Skeletal muscle satellite cell (primary cell): ENCODE measurements around the gene SLC25A18.

ENCODE experiments used
- H3K27me3 ChIP-seq: 2 replicates; pipeline ENCODE4 v1.7.0; 2013; ENCODE audit warnings: low read length; ENCODE audit not compliant: control insufficient read depth, insufficient read depth
- H3K36me3 ChIP-seq: 2 replicates; pipeline ENCODE4 v1.7.0; 2013; ENCODE audit warnings: mild to moderate bottlenecking, control low read depth, low read length; ENCODE audit not compliant: insufficient read depth
- H3K4me1 ChIP-seq: 2 replicates; pipeline ENCODE4 v1.7.0; 2013; ENCODE audit warnings: low read length; ENCODE audit not compliant: control insufficient read depth, insufficient read depth
- H3K4me2 ChIP-seq: 2 replicates; pipeline ENCODE4 v1.7.0; 2013; ENCODE audit warnings: mild to moderate bottlenecking, low read length
- H3K4me3 ChIP-seq: 2 replicates; pipeline ENCODE4 v1.7.0; 2013; ENCODE audit warnings: low read length
- H3K9ac ChIP-seq: 2 replicates; pipeline ENCODE4 v1.7.0; 2013; ENCODE audit warnings: mild to moderate bottlenecking, low read depth, low read length, moderate library complexity
- H3K9me3 ChIP-seq: replicated peaks from 2 replicates; pipeline ENCODE4 v1.7.0; 2013; ENCODE audit warnings: mild to moderate bottlenecking, control low read depth, low read length

SLC25A18 gene

DNA sequence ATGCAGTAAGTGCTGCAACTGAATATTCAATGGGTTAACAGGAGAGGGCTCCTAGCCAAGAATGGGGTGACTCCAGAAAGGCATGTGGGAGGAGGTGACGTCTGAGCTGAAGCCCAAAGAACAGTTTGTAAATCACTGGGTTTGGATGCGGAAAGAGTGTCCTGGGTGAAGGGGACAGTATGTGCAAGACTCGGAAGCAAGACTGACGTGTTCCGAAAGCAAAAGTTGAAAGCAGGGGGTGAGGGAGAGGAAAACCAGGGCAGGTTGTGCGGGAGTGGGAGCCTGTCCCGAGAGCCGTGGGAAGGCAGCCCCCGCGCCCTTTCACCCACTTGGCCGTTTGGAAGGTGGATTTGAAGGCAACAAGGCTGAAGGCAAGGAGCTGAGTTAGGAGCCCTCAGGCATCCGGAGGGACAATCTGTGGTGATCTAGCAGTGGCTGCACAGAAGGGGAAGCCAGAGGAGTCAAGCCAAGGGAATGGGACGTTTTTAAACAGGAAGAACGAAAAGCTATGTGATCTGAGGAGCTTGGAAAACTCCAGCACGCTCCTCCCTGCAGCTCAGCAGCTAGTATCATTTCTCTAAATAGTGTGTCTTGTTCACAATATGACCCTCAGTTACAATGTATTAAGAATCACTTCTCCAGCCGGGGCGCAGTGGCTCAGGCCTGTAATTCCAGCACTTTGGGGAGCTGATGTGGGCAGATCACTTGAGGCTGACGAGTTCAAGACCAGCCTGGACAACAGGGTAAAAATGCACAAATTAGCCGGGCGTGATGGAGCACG lies 7.7 kb downstream of the SLC25A18 start:
- peak overlapping the region; percentile 68 for H3K9ac ChIP-seq

DNA sequence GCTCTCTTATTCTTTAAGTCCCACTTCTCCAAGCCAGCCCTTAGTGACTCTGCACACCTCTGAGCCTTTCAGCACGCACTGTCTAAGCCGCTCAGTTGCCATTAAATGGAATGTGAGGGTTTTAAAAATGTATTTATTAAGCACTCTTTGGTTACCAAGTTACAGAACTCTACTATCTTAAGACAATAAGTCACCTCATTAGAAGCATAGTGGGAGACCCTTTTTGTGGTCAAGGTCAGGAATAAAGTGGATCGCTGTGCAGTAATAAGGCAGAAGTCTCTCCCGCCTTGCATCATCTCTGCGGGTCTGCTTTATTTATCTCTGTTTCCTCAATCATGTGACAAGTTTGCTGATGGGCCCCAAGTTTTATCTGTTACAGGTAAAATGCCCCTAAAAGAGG lies 11.9 kb downstream of the SLC25A18 start:
- H3K4me3 ChIP-seq: no peak overlapping the region
- peaks cover 27% of the 10 kb centered on the region for H3K4me1 ChIP-seq
- no peaks in the 10 kb centered on the region for H3K9me3 ChIP-seq

More for the DNA sequence above, 7.7 kb downstream of the SLC25A18 start:
- no peaks in the 10 kb centered on the region for H3K36me3 ChIP-seq
- peaks cover 3% of the 10 kb centered on the region for H3K27me3 ChIP-seq
- H3K4me1 ChIP-seq: peaks cover 24% of the 10 kb centered on the region
- H3K4me2 ChIP-seq: peak overlapping the region; percentile 90
- H3K4me3 ChIP-seq: peak overlapping the region; percentile 65
- no peaks in the 10 kb centered on the region for H3K9me3 ChIP-seq

GRCh38 chr22:17575681-17576080 lies 12.4 kb downstream of the SLC25A18 start:
- Histone ChIP-seq H3K4me2 (no peak overlapping the region), H3K9ac (no peak overlapping the region), H3K36me3 (no peaks in the 10 kb centered on the region), H3K4me3 (no peak overlapping the region), H3K9me3 (no peaks in the 10 kb centered on the region), H3K27me3 (no peaks in the 10 kb centered on the region), H3K4me1 (peaks cover 21% of the 10 kb centered on the region)

More for the DNA sequence above, 11.9 kb downstream of the SLC25A18 start:
- Histone ChIP-seq H3K4me2 (no peak overlapping the region), H3K36me3 (no peaks in the 10 kb centered on the region), H3K27me3 (no peaks in the 10 kb centered on the region), H3K9ac (no peak overlapping the region)

DNA sequence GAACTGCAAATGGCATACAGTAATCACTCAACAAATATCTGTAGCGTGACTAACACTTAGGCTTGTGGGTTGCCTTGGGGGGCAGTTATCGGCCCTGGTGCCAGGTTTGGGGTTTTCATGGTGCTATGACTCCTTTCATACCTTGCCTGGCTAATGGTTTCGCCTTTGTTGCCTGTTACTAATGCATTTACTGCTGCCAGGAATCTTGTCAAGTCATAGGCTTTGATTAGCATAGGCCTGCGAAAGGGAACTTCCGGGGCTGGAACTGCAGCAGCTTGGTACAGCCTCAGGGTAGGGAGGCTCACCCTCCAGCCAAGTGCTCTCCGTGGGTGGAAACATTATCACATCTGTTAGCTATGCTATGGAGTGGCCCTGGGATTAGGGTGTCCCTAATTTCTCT lies 13.2 kb downstream of the SLC25A18 start:
- no peaks in the 10 kb centered on the region for H3K9me3 ChIP-seq
- peaks cover 14% of the 10 kb centered on the region for H3K4me1 ChIP-seq
- no peak overlapping the region for H3K4me3 ChIP-seq
- H3K9ac ChIP-seq: no peak overlapping the region
- H3K4me2 ChIP-seq: peak overlapping the region; percentile 34
- H3K27me3 ChIP-seq: no peaks in the 10 kb centered on the region
- no peaks in the 10 kb centered on the region for H3K36me3 ChIP-seq

DNA sequence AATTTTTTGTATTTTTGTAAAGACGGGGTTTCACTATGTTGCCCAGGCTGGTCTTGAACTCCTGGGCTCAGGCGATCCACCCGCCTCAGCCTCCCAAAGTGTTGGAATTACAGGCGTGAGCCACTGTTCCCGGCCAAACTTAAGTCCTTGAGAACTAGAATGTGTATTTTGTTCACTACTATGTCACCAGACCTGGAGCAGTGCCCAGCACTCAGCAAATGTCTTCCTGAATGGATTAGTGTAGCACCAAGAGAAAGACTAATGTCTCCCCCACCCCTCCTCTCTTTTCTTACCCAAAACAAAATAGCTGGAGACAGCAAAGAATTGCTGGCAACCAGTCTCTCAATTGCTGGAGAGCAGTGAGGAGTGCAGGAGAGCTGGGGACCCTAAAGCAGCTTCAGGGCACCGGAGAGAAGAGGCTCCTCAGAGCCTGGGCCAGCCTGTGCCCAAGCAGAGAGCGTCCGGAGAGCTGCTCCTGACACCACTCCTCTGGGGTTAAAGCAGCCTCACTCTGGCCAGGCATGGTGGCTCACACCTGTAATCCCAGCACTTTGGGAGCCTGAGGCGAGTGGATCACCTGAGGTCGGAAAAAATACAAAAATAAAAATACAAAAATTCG lies 14.9 kb downstream of the SLC25A18 start:
- Histone ChIP-seq H3K27me3 (no peaks in the 10 kb centered on the region), H3K9me3 (no peaks in the 10 kb centered on the region), H3K4me1 (peaks cover 12% of the 10 kb centered on the region), H3K9ac (no peak overlapping the region), H3K4me3 (no peak overlapping the region), H3K4me2 (no peak overlapping the region), H3K36me3 (no peaks in the 10 kb centered on the region)

DNA sequence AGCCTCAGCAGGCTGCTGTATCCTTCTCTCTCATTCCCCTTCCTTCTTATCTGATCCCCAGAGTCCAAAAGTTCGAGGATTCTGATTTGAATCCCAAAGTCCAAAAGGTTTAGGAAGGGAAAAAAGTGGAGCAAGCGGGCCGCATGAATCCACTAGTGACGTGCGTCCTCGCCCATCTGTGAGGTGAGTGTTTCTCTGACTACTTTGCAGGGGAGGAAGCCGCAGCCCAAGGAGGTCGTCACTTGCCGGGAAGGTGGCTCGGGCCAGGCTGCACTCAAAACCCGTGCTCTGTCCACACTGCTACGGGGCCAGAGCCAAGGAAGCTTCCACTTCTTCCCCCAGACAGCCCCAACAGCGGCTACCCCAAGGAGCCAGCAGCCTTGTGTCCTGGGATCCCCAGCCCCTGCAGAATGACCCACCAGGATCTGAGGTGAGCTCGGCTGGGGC lies 16.3 kb downstream of the SLC25A18 start:
- Histone ChIP-seq H3K9ac (no peak overlapping the region), H3K4me1 (peaks cover 12% of the 10 kb centered on the region), H3K4me2 (no peak overlapping the region), H3K4me3 (no peak overlapping the region), H3K36me3 (no peaks in the 10 kb centered on the region), H3K9me3 (no peaks in the 10 kb centered on the region), H3K27me3 (no peaks in the 10 kb centered on the region)

DNA sequence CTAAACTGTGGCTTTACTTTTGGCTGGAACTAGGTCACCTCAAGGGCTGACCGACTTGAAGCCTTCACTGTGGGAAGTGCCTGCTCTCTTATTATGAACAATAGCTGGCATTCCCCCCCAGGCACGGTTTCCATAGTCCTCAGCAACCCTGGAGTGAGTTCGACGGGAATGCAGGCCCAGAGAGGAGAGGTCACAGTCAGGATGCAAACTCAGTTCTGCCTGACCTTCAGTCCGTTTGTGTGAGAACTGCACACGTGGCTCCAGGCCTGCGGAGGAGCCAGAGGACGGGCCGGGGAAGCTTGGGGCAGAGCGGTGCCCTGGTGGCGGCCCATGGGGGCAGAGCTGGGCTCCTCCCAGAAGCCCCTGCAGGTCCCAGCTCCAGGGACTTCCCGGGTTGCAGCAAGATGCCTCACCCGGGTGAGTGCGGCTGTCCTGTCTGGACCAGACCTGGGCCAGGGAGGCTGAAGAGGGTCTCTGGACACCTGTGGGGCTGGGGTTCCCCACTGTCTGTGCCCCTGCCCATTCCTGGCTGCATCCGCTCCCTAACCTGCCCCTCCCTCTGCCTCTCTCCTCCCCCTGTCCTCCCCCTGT lies 17.2 kb downstream of the SLC25A18 start:
- H3K36me3 ChIP-seq: no peaks in the 10 kb centered on the region
- no peak overlapping the region for H3K4me2 ChIP-seq
- H3K27me3 ChIP-seq: no peaks in the 10 kb centered on the region
- H3K9me3 ChIP-seq: no peaks in the 10 kb centered on the region
- H3K4me1 ChIP-seq: peaks cover 12% of the 10 kb centered on the region
- H3K4me3 ChIP-seq: no peak overlapping the region
- H3K9ac ChIP-seq: no peak overlapping the region

GRCh38 chr22:17581056-17581455 lies 17.8 kb downstream of the SLC25A18 start:
- Histone ChIP-seq H3K27me3 (no peaks in the 10 kb centered on the region), H3K9me3 (no peaks in the 10 kb centered on the region), H3K9ac (no peak overlapping the region), H3K36me3 (no peaks in the 10 kb centered on the region), H3K4me3 (no peak overlapping the region), H3K4me1 (peaks cover 8% of the 10 kb centered on the region), H3K4me2 (no peak overlapping the region)

DNA sequence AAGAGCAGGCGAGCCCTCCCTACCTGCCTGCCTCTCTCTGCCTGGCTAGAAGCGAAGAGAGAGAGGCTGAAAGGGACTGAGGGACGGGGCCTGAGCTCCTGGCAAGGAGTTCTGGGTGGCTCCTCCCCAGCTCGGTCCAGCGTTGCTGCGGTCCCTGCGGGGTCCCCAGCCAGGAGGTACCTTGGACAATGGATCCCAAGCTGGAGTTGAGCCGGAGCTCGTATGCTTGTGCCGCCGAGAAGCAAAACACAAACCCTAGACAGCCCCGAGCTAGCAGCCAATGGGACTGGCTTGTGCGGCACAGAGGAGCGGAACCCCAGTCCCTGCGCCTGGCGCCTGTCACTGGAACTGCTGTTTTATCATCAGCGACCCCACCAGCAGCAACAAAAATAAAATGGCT lies 18.3 kb downstream of the SLC25A18 start:
- Histone ChIP-seq H3K27me3 (no peaks in the 10 kb centered on the region), H3K4me3 (no peak overlapping the region), H3K36me3 (no peaks in the 10 kb centered on the region), H3K4me1 (peaks cover 2% of the 10 kb centered on the region), H3K9me3 (no peaks in the 10 kb centered on the region), H3K9ac (no peak overlapping the region), H3K4me2 (no peak overlapping the region)

DNA sequence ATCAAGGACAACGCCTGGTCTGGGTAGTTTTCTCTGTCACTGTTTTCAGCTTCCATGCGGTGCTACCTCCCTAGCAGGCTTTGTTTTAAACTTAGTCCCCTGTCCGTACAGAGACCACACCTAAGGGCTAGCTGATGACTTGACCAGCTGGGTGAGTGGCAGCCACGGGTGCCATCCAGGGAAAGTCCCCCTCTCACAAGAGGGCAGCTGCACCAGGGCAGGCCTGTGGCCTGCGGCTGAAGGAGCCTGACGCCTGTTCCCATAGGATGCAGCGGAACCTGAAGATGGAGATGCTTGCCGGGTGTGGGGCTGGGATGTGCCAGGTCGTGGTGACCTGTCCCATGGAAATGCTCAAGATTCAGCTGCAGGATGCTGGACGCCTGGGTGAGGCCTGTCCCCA lies 19.9 kb downstream of the SLC25A18 start:
- H3K9me3 ChIP-seq: no peaks in the 10 kb centered on the region
- no peaks in the 10 kb centered on the region for H3K36me3 ChIP-seq
- no peak overlapping the region for H3K9ac ChIP-seq
- no peaks in the 10 kb centered on the region for H3K27me3 ChIP-seq
- H3K4me3 ChIP-seq: no peak overlapping the region
- no peak overlapping the region for H3K4me2 ChIP-seq
- no peaks in the 10 kb centered on the region for H3K4me1 ChIP-seq

DNA sequence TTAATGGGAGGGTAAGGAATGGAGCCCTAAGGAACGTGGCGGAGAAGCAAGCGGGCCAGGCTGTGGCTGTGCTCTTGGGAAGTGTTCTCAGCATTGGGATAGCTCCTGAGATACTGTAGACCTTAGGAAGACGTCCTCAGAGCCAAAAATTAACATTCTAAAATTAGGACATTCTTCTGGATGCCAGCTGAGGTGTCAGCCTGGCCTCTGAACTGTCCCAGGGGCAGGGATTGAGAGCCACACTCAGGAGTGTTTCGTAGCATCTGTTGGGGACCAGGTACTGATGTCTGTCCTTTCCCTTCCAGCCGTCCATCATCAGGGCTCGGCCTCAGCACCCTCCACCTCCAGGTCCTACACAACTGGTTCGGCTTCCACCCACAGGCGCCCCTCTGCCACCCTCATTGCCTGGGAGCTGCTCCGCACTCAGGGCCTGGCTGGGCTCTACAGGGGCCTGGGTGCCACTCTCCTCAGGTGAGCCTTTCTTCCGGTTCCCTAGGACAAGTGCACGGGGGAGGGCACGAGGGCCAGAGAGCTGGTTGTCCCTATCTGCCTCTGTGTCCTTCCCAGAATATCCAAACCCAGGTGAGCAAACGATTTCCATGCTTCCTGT lies 23.6 kb downstream of the SLC25A18 start:
- Histone ChIP-seq H3K4me1 (no peaks in the 10 kb centered on the region), H3K9me3 (no peaks in the 10 kb centered on the region), H3K4me3 (no peak overlapping the region), H3K36me3 (peaks cover 25% of the 10 kb centered on the region), H3K4me2 (no peak overlapping the region), H3K27me3 (no peaks in the 10 kb centered on the region), H3K9ac (no peak overlapping the region)
